MM.1S (cell line): ENCODE results near the gene PCMTD2.

ENCODE experiments used
- CTCF ChIP-seq: fragments of 300-600 bp; sonication (generic); IDR thresholded peaks from 2 replicates; pipeline ENCODE4 v1.5.1; 2016; ENCODE audit warnings: antibody characterized with exemption, low read length, mixed read lengths
- EZH2 ChIP-seq: fragments of 300-600 bp; sonication (generic); optimal IDR thresholded peaks from 2 replicates; pipeline ENCODE3; 2017; ENCODE audit warnings: low read depth, mild to moderate bottlenecking, antibody characterized with exemption, low read length, mixed read lengths
- EZH2phosphoT487 ChIP-seq: fragments of 300-600 bp; sonication (generic); IDR thresholded peaks from 2 replicates; pipeline ENCODE4 v1.6.1; 2018; ENCODE audit warnings: antibody characterized with exemption, low read length

GRCh38 chr20:64256282-64256935 lies 861 bp downstream of the PCMTD2 start:
- no peak for TF ChIP-seq EZH2
- TF ChIP-seq CTCF: no peak
- no peak for TF ChIP-seq EZH2phosphoT487
